Astrocyte (in vitro differentiated cells and primary cell): ENCODE results near the gene LCLAT1. TPM values are rescaled to one million over a fixed set of nuclear protein-coding genes. Genes with fewer than 3 reads are reported as not detected.

Experiments used
- DNase-seq: peaks from one replicate; pipeline ENCODE4 v3.0.0-alpha.2; 2010; ENCODE audit warnings: low read depth
- FAIRE-seq: peaks from 2 replicates; lab custom pipeline; 2011; peaks lifted over from hg19 to GRCh38; lab: Jason Lieb, UNC
- H2AFZ ChIP-seq: 2 replicates; pipeline ENCODE4 v1.6.0; 2012; ENCODE audit warnings: low read depth, low read length, inconsistent platforms
- H3K27ac ChIP-seq: 2 replicates; pipeline ENCODE4 v1.5.1; 2011; ENCODE audit warnings: low read depth, low read length, inconsistent platforms
- H3K27me3 ChIP-seq: 2 replicates; pipeline ENCODE4 v1.6.0; 2011; ENCODE audit warnings: low read length, inconsistent platforms; ENCODE audit not compliant: insufficient read depth
- H3K36me3 ChIP-seq: 2 replicates; pipeline ENCODE4 v1.5.1; 2011; ENCODE audit warnings: low read length, inconsistent platforms; ENCODE audit not compliant: insufficient read depth
- H3K4me1 ChIP-seq: 2 replicates; pipeline ENCODE4 v1.5.1; 2011; ENCODE audit warnings: low read length, inconsistent platforms; ENCODE audit not compliant: insufficient read depth
- H3K4me2 ChIP-seq: 2 replicates; pipeline ENCODE4 v1.6.0; 2012; ENCODE audit warnings: low read length, inconsistent platforms
- H3K4me3 ChIP-seq: 2 replicates; pipeline ENCODE4 v1.5.1; 2011; ENCODE audit warnings: low read depth, mild to moderate bottlenecking, low read length, inconsistent platforms; ENCODE audit not compliant: insufficient read depth
- H3K79me2 ChIP-seq: 2 replicates; pipeline ENCODE4 v1.6.0; 2012; ENCODE audit warnings: mild to moderate bottlenecking, low read length, inconsistent platforms; ENCODE audit not compliant: insufficient read depth
- H3K9ac ChIP-seq: 2 replicates; pipeline ENCODE4 v1.6.0; 2012; ENCODE audit warnings: mild to moderate bottlenecking, low read length, inconsistent platforms
- H3K9me3 ChIP-seq: 2 replicates; pipeline ENCODE4 v1.5.1; 2012; ENCODE audit warnings: low read depth, mild to moderate bottlenecking, low read length, inconsistent platforms; ENCODE audit not compliant: insufficient read depth
- H4K20me1 ChIP-seq: 2 replicates; pipeline ENCODE4 v1.6.0; 2012; ENCODE audit warnings: low read length, inconsistent platforms; ENCODE audit not compliant: insufficient read depth
- H3K27ac Mint-ChIP-seq: one replicate; pipeline ENCODE4 v1.8.0; 2021; ENCODE audit warnings: mild to moderate bottlenecking, mixed read lengths; ENCODE audit not compliant: unreplicated experiment
- H3K27me3 Mint-ChIP-seq: one replicate; pipeline ENCODE4 v1.8.0; 2021; ENCODE audit warnings: low read depth, mixed read lengths; ENCODE audit not compliant: unreplicated experiment
- H3K36me3 Mint-ChIP-seq: one replicate; pipeline ENCODE4 v1.8.0; 2021; ENCODE audit warnings: low read depth, mixed read lengths; ENCODE audit not compliant: unreplicated experiment
- H3K4me1 Mint-ChIP-seq: one replicate; pipeline ENCODE4 v1.8.0; 2021; ENCODE audit warnings: low read depth, mixed read lengths; ENCODE audit not compliant: unreplicated experiment
- H3K4me3 Mint-ChIP-seq: one replicate; pipeline ENCODE4 v1.8.0; 2021; ENCODE audit warnings: mild to moderate bottlenecking, moderate library complexity, mixed read lengths; ENCODE audit not compliant: unreplicated experiment
- H3K9me3 Mint-ChIP-seq: one replicate; pipeline ENCODE4 v1.8.0; 2021; ENCODE audit warnings: mild to moderate bottlenecking, mixed read lengths; ENCODE audit not compliant: unreplicated experiment
- CTCF ChIP-seq: IDR thresholded peaks from 2 replicates; pipeline ENCODE4 v1.5.1; 2011; ENCODE audit warnings: low read depth, mild to moderate bottlenecking, inconsistent platforms, low read length, moderate library complexity; ENCODE audit not compliant: insufficient read depth
- EZH2 ChIP-seq: IDR thresholded peaks from 2 replicates; pipeline ENCODE4 v1.6.1; 2012; ENCODE audit warnings: mild to moderate bottlenecking, low read length, inconsistent platforms; ENCODE audit not compliant: insufficient read depth
- total RNA-seq: library from RNA; stranded (reverse); gene quantifications from 2 replicates; pipeline ENCODE4 v1.2.1, GENCODE V29; 2021

LCLAT1 gene
- total RNA-seq, 1 donor from 2014 or later: 17.5 TPM

DNA sequence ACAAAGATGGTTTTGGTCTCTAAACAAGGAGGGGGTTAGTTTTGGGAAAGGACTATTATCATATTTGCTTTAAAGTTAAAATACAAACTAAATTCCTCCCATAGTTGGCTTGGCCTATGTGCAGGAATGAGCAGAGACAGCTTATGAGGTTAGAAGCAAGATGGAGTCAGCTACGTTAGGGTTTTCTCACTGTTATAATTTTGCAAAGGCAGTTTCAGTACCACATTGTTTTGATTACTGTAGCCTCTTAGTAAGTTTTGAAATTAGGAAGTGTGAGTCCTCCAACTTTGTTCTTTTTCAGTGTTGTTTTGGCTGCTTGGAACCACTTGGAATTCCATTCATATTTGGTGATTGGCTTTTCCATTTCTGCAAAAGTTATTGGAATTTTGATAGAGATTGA, 23.4 kb downstream of the LCLAT1 start:
- no peaks in the 10 kb centered on the region for H3K27me3 ChIP-seq
- Mint-ChIP-seq H3K27me3 (no peaks in the 10 kb centered on the region), H3K36me3 (no peaks in the 10 kb centered on the region), H3K4me1 (peaks cover 1% of the 10 kb centered on the region), H3K27ac (no peak overlapping the region), H3K9me3 (peaks cover 3% of the 10 kb centered on the region), H3K4me3 (no peak overlapping the region)
- H3K4me1 ChIP-seq: no peaks in the 10 kb centered on the region
- H3K27ac ChIP-seq: no peak overlapping the region
- peaks cover 30% of the 10 kb centered on the region for H3K79me2 ChIP-seq
- H2AFZ ChIP-seq: no peak overlapping the region
- DNase-seq (no peak), FAIRE-seq (no peak)
- H3K36me3 ChIP-seq: no peaks in the 10 kb centered on the region
- no peak overlapping the region for H3K4me3 ChIP-seq
- no peaks in the 10 kb centered on the region for H4K20me1 ChIP-seq
- H3K9ac ChIP-seq: no peak overlapping the region
- H3K4me2 ChIP-seq: no peak overlapping the region
- no peaks in the 10 kb centered on the region for H3K9me3 ChIP-seq
- no peak for TF ChIP-seq CTCF
- no peak for TF ChIP-seq EZH2

DNA sequence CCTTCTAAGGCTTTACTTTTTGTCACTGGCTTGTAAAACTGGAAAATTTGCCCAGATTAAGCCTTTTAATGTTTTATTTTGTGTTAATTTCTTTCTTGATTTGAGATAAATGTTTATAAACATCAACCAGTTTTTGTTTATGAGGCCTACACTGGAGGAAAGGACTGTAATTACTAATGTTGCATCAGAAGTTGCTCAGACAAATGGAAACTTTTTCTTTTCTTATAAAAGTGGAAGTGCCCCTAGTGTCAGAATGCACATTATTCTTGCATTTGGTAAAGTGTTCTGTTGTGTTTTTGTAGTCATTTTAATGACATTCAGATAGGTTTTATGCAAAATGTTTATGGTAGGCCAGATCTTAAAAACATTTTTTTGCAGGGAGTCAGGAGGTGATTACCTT, 25.3 kb downstream of the LCLAT1 start:
- no peaks in the 10 kb centered on the region for H3K27me3 Mint-ChIP-seq
- no peak overlapping the region for H3K27ac Mint-ChIP-seq
- TF ChIP-seq EZH2 (no peak), CTCF (no peak)
- peaks cover 1% of the 10 kb centered on the region for H3K4me1 Mint-ChIP-seq
- H3K4me3 Mint-ChIP-seq: no peak overlapping the region
- Histone ChIP-seq H3K27ac (no peak overlapping the region), H3K4me1 (no peaks in the 10 kb centered on the region), H3K9me3 (no peaks in the 10 kb centered on the region), H4K20me1 (no peaks in the 10 kb centered on the region), H3K4me3 (no peak overlapping the region), H2AFZ (no peak overlapping the region), H3K9ac (no peak overlapping the region), H3K36me3 (no peaks in the 10 kb centered on the region), H3K27me3 (no peaks in the 10 kb centered on the region), H3K79me2 (peaks cover 33% of the 10 kb centered on the region), H3K4me2 (no peak overlapping the region)
- H3K9me3 Mint-ChIP-seq: peaks cover 3% of the 10 kb centered on the region
- DNase-seq (no peak), FAIRE-seq (no peak)
- no peaks in the 10 kb centered on the region for H3K36me3 Mint-ChIP-seq

GRCh38 chr2:30475542-30475941, 28.5 kb downstream of the LCLAT1 start:
- H3K4me1 Mint-ChIP-seq: peaks cover 1% of the 10 kb centered on the region
- no peak for DNase-seq
- peaks cover 23% of the 10 kb centered on the region for H3K79me2 ChIP-seq

More at GRCh38 chr2:30475542-30475941, 28.5 kb downstream of the LCLAT1 start:
- Mint-ChIP-seq H3K36me3 (no peaks in the 10 kb centered on the region), H3K4me3 (no peak overlapping the region), H3K9me3 (no peaks in the 10 kb centered on the region), H3K27ac (no peak overlapping the region), H3K27me3 (no peaks in the 10 kb centered on the region)
- H3K4me1 ChIP-seq: no peaks in the 10 kb centered on the region
- H3K36me3 ChIP-seq: no peaks in the 10 kb centered on the region
- no peak overlapping the region for H3K27ac ChIP-seq
- H3K4me3 ChIP-seq: no peak overlapping the region
- TF ChIP-seq EZH2: no peak
- TF ChIP-seq CTCF: no peak
- no peaks in the 10 kb centered on the region for H3K9me3 ChIP-seq
- H2AFZ ChIP-seq: no peak overlapping the region
- H3K9ac ChIP-seq: no peak overlapping the region
- H4K20me1 ChIP-seq: no peaks in the 10 kb centered on the region
- H3K4me2 ChIP-seq: no peak overlapping the region
- no peaks in the 10 kb centered on the region for H3K27me3 ChIP-seq
- FAIRE-seq: peak; percentile 49
